ENCODE results near the gene FAM114A2.

DNA sequence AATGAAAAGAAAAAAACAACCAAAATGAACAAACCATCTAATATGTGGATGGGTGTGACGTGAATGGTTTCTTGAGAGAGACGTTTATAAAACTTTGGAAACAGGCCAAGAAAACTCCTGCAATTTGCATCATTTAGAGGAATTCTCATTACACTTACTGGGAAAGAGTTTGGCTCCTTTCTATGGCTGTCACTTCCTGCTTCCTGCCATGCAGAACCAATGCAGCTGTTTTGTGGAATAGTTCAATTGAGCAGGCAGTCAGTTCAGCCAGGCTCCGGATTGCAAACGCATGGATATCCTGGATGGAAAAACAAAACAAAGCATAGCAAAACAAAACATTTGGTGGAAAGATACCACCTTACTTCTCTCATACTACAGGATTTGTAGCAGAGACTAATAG, 36.6 kb downstream of the FAM114A2 start:
- TF ChIP-seq, protein P1, sequence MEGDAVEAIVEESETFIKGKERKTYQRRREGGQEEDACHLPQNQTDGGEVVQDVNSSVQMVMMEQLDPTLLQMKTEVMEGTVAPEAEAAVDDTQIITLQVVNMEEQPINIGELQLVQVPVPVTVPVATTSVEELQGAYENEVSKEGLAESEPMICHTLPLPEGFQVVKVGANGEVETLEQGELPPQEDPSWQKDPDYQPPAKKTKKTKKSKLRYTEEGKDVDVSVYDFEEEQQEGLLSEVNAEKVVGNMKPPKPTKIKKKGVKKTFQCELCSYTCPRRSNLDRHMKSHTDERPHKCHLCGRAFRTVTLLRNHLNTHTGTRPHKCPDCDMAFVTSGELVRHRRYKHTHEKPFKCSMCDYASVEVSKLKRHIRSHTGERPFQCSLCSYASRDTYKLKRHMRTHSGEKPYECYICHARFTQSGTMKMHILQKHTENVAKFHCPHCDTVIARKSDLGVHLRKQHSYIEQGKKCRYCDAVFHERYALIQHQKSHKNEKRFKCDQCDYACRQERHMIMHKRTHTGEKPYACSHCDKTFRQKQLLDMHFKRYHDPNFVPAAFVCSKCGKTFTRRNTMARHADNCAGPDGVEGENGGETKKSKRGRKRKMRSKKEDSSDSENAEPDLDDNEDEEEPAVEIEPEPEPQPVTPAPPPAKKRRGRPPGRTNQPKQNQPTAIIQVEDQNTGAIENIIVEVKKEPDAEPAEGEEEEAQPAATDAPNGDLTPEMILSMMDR (IDR thresholded peaks at IDR 0.05): no peak
- TF ChIP-seq POLR2A (IDR thresholded peaks at IDR 0.05): no peak

Measured in right lobe of liver (tissue), 4 donors.